WTC11 (cell line): Measurements from ENCODE around the gene THSD4. TPM values are rescaled to one million over a fixed set of nuclear protein-coding genes. Genes with fewer than 3 reads are reported as not detected.

Source experiments
- ATAC-seq: fragments of 200-7000 bp; cut with Tn5 transposase; 2 replicates; pipeline ENCODE4 v1.10.0; 2021; ENCODE audit warnings: mild to moderate bottlenecking, moderate library complexity
- CTCF ChIA-PET: fragments of 300-600 bp; sonication (Branson Sonifier 250); formaldehyde crosslinking; loops from one replicate; lab custom pipeline; 2021; ENCODE audit warnings: antibody characterized with exemption; lab: Charles Lee
- POLR2A ChIA-PET: fragments of 350-600 bp; sonication (Branson Sonifier 250); formaldehyde crosslinking; loops from one replicate; lab custom pipeline; 2021; ENCODE audit warnings: antibody characterized with exemption; lab: Charles Lee
- DNase-seq: peaks from one replicate; pipeline ENCODE4 v3.0.0; 2021; ENCODE audit warnings: low spot score
- H3K27ac Mint-ChIP-seq: 2 replicates; pipeline ENCODE4 v1.8.0; 2021; ENCODE audit warnings: mixed read lengths
- H3K27me3 Mint-ChIP-seq: 2 replicates; pipeline ENCODE4 v1.8.0; 2021; ENCODE audit warnings: low read depth, mild to moderate bottlenecking, moderate library complexity, mixed read lengths
- H3K36me3 Mint-ChIP-seq: 2 replicates; pipeline ENCODE4 v1.8.0; 2021; ENCODE audit warnings: mixed read lengths
- H3K4me1 Mint-ChIP-seq: 2 replicates; pipeline ENCODE4 v1.8.0; 2022; ENCODE audit warnings: mixed read lengths
- H3K4me3 Mint-ChIP-seq: 2 replicates; pipeline ENCODE4 v1.8.0; 2021; ENCODE audit warnings: mild to moderate bottlenecking, moderate library complexity, mixed read lengths
- H3K9me3 Mint-ChIP-seq: 2 replicates; pipeline ENCODE4 v1.8.0; 2021; ENCODE audit warnings: mixed read lengths
- AR ChIP-seq: fragments of 250-450 bp; sonication (Bioruptor Pico); IDR thresholded peaks from 2 replicates; pipeline ENCODE4 v1.9.0; 2021; ENCODE audit warnings: mild to moderate bottlenecking
- CBFB ChIP-seq: sonication (generic); formaldehyde crosslinking; IDR thresholded peaks from 2 replicates; pipeline ENCODE4 v1.8.1; 2022; ENCODE audit warnings: mild to moderate bottlenecking, low read depth, missing genetic modification reagents
- CREB1 ChIP-seq: sonication (generic); formaldehyde crosslinking; IDR thresholded peaks from 2 replicates; pipeline ENCODE4 v1.8.0; 2023; ENCODE audit warnings: mild to moderate bottlenecking, missing genetic modification reagents
- E2F1 ChIP-seq: sonication (generic); formaldehyde crosslinking; IDR thresholded peaks from 2 replicates; pipeline ENCODE4 v1.8.0; 2022; ENCODE audit warnings: mild to moderate bottlenecking, missing genetic modification reagents
- EMX1 ChIP-seq: fragments of 250-450 bp; sonication (Bioruptor Pico); IDR thresholded peaks from 2 replicates; pipeline ENCODE4 v1.8.0; 2021; ENCODE audit warnings: mild to moderate bottlenecking
- HMGA2 ChIP-seq: fragments of 250-450 bp; sonication (Bioruptor Pico); IDR thresholded peaks from 2 replicates; pipeline ENCODE4 v1.4.0; 2021; ENCODE audit warnings: mild to moderate bottlenecking, moderate library complexity
- JAZF1 ChIP-seq: fragments of 250-450 bp; sonication (Bioruptor Pico); IDR thresholded peaks from 2 replicates; pipeline ENCODE4 v1.9.0; 2021; ENCODE audit warnings: moderate library complexity, mild to moderate bottlenecking, inconsistent platforms
- MAX ChIP-seq: sonication (generic); formaldehyde crosslinking; IDR thresholded peaks from 2 replicates; pipeline ENCODE4 v1.8.0; 2022; ENCODE audit warnings: mild to moderate bottlenecking, missing genetic modification reagents
- MYBL2 ChIP-seq: sonication (generic); formaldehyde crosslinking; IDR thresholded peaks from 2 replicates; pipeline ENCODE4 v1.8.1; 2023; ENCODE audit warnings: mild to moderate bottlenecking, moderate library complexity, missing genetic modification reagents
- NR2C2 ChIP-seq: sonication (generic); formaldehyde crosslinking; IDR thresholded peaks from 2 replicates; pipeline ENCODE4 v1.8.0; 2022; ENCODE audit warnings: mild to moderate bottlenecking, missing genetic modification reagents
- SMAD4 ChIP-seq: sonication (generic); formaldehyde crosslinking; IDR thresholded peaks from 2 replicates; pipeline ENCODE4 v1.8.0; 2022; ENCODE audit warnings: mild to moderate bottlenecking, missing genetic modification reagents
- SOX15 ChIP-seq: fragments of 250-450 bp; sonication (Bioruptor Pico); IDR thresholded peaks from 2 replicates; pipeline ENCODE4 v1.9.0; 2021; ENCODE audit warnings: mild to moderate bottlenecking
- SP1 ChIP-seq: sonication (generic); formaldehyde crosslinking; conservative IDR thresholded peaks from 2 replicates; pipeline ENCODE4 v1.8.1; 2022; ENCODE audit warnings: missing genetic modification reagents
- STAT6 ChIP-seq: sonication (generic); formaldehyde crosslinking; conservative IDR thresholded peaks from 2 replicates; pipeline ENCODE4 v1.8.1; 2023; ENCODE audit warnings: mild to moderate bottlenecking, low read depth, missing genetic modification reagents, moderate library complexity
- TEAD4 ChIP-seq: sonication (generic); formaldehyde crosslinking; IDR thresholded peaks from 2 replicates; pipeline ENCODE4 v1.8.0; 2022; ENCODE audit warnings: mild to moderate bottlenecking, missing genetic modification reagents
- ZNF138 ChIP-seq: sonication (generic); formaldehyde crosslinking; conservative IDR thresholded peaks from 2 replicates; pipeline ENCODE4 v1.8.1; 2022; ENCODE audit warnings: mild to moderate bottlenecking, moderate library complexity, missing genetic modification reagents
- ZNF317 ChIP-seq: sonication (generic); formaldehyde crosslinking; IDR thresholded peaks from 2 replicates; pipeline ENCODE4 v1.8.1; 2023; ENCODE audit warnings: low read depth, mild to moderate bottlenecking, moderate library complexity, missing genetic modification reagents, borderline replicate concordance
- ZNF396 ChIP-seq: fragments of 250-450 bp; sonication (Bioruptor Pico); IDR thresholded peaks from 2 replicates; pipeline ENCODE4 v1.8.0; 2021; ENCODE audit warnings: mild to moderate bottlenecking, moderate library complexity, borderline replicate concordance
- ZNF416 ChIP-seq: fragments of 250-450 bp; sonication (Bioruptor Pico); IDR thresholded peaks from 2 replicates; pipeline ENCODE4 v1.9.0; 2021; ENCODE audit warnings: mild to moderate bottlenecking, inconsistent platforms
- ZNF423 ChIP-seq: fragments of 250-450 bp; sonication (Bioruptor Pico); IDR thresholded peaks from 2 replicates; pipeline ENCODE4 v2.1.2; 2022; ENCODE audit warnings: mild to moderate bottlenecking, moderate library complexity
- total RNA-seq: library from RNA; stranded (reverse); gene quantifications from 3 replicates; pipeline ENCODE4 v1.2.3, GENCODE V29; 2021

Gene THSD4
- total RNA-seq, 1 experiment from 2014 or later, result 7.8 TPM

GRCh38 chr15:71198846-71199245 is 83.6 kb downstream of the THSD4 start:
- H3K36me3 Mint-ChIP-seq, result no peaks in the 10 kb centered on the region
- DNase-seq (no peak), ATAC-seq (no peak)
- H3K4me3 Mint-ChIP-seq, result no peak overlapping the region
- peaks cover 12% of the 10 kb centered on the region for H3K27me3 Mint-ChIP-seq
- no peak for TF ChIP-seq SMAD4 (CRISPR knock-in tag)
- TF ChIP-seq TEAD4, result no peak
- no peak for TF ChIP-seq NR2C2
- no peak for TF ChIP-seq CREB1 (CRISPR knock-in tag)
- TF ChIP-seq ZNF138 (CRISPR knock-in tag), result no peak
- TF ChIP-seq SP1 (CRISPR knock-in tag), result no peak
- no peak for TF ChIP-seq ZNF416 (CRISPR knock-in tag)
- TF ChIP-seq ZNF396, result no peak
- TF ChIP-seq AR (CRISPR knock-in tag), result no peak
- no peak for TF ChIP-seq ZNF423
- no peak for TF ChIP-seq HMGA2
- no peak overlapping the region for H3K27ac Mint-ChIP-seq
- H3K9me3 Mint-ChIP-seq, result no peaks in the 10 kb centered on the region
- CTCF ChIA-PET, result no interaction called here
- H3K4me1 Mint-ChIP-seq, result peaks cover 34% of the 10 kb centered on the region
- POLR2A ChIA-PET, result no interaction called here

- Mint-ChIP-seq H3K27me3 (peaks cover 12% of the 10 kb centered on the region), H3K27ac (no peak overlapping the region), H3K4me3 (no peak overlapping the region), H3K36me3 (no peaks in the 10 kb centered on the region), H3K4me1 (peaks cover 42% of the 10 kb centered on the region), H3K9me3 (no peaks in the 10 kb centered on the region)
- TF ChIP-seq E2F1 (CRISPR knock-in tag) (no peak), MAX (no peak), CBFB (CRISPR knock-in tag) (no peak), JAZF1 (CRISPR knock-in tag) (no peak), ZNF317 (CRISPR knock-in tag) (no peak), EMX1 (CRISPR knock-in tag) (no peak), STAT6 (CRISPR knock-in tag) (no peak), SOX15 (no peak), MYBL2 (no peak)
- no peak for ATAC-seq
- ChIA-PET CTCF (no interaction called here), POLR2A (no interaction called here)
- no peak for DNase-seq
These were observed 84.4 kb downstream of the THSD4 start for GRCh38 chr15:71199384-71200351.
